ENCODE data around the gene CYB5R3. TPM values are rescaled to one million over a fixed set of nuclear protein-coding genes. Genes with fewer than 3 reads are reported as not detected.
"Not testable (repeated sequence)": the region's sequence is repeated elsewhere in the genome, so short reads cannot be mapped to it uniquely, and the experiment has no call there.

CYB5R3 gene
- total RNA-seq, 1 experiment from 2014 or later = 80.4 TPM

DNA sequence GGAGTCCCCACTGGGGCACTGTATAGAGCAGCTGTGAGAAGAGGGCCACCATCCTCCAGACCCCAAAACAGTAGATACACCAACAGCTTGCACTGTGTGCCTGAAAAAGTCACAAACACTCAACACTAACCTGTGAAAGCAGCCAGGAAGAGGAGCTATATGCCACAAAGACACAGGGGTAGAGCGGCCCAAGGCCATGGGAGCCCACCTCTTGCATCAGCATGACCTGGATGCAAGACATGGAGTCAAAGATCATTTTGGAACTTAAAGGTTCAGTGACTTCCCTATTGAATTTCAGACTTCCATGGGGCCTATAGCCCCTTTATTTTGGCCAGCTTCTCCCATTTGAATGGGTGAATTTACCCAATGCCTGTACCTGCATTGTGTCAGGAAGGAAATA lies 29.7 kb upstream of the CYB5R3 start:
- no peak for DNase-seq (ENCODE audit: low read depth)

DNA sequence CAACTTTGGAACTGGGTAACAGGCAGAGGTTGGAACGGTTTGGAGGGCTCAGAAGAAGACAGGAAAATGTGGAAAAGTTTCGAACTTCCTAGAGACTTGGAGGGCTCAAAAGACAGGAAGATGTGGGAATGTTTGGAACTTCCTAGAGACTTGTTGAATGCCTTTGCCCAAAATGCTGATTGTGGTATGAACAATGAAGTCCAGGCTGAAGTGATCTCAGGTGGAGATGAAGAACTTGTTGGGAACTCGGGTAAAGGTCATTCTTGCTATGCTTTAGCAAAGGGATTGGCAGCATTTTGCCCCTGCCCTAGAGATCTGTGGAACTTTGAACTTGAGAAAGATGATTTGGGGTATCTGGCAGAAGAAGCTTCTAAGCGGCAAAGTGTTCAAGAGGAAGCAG lies 28.7 kb upstream of the CYB5R3 start:
- not testable (repeated sequence) for DNase-seq (ENCODE audit: low read depth)

DNA sequence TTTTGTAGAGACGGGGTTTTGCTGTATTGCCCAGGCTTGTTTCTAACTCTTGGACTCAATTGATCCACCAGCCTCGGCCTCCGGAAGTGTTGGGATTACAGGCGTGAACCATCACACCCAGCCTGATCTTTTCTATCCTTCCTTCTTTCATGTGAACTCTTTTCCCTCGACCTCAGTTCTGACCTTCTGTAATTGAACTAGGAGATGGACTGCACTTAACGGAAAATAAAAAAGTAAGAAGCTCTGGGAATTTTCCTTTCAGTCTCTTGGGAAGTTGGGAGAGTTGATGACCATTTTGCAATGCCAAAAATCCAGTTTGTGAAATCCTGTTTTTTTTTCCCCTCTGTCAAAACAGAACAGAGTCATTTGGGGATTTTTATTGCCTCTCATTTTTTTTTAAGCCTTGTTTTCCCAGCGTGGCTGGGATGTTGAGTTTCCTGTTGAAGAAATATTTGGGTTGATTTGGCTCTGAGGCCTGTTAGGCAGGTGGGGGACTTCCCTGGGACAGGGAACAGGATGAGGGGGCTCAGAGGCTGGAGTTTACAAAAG lies 26.9 kb upstream of the CYB5R3 start:
- DNase-seq (ENCODE audit: low read depth) = no peak

DNA sequence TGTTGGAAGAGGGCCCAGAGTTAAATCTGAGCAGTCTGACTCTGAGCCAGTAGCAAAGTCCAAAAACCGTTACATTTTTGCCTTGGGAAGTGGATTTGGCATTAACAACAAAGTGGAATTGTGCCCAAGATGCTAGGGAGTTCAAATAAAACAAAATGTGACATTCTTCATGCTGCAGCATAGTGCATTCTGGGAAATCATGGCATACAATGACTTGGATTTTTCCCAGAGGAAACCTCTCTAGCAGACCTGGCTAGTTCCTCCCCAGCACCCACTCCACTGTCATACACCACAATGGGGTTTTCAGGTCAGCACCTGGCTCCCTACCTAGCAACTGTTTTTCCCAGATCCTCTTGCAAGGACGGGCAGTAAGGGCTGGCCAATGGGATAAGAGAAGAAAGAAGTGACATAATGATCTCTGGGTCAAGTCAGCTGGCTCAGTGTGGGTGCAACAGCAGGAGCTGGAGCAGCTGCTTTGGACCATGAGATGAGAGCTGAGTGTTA lies 24.8 kb upstream of the CYB5R3 start:
- peak; percentile 23 for DNase-seq (ENCODE audit: low read depth)

DNA sequence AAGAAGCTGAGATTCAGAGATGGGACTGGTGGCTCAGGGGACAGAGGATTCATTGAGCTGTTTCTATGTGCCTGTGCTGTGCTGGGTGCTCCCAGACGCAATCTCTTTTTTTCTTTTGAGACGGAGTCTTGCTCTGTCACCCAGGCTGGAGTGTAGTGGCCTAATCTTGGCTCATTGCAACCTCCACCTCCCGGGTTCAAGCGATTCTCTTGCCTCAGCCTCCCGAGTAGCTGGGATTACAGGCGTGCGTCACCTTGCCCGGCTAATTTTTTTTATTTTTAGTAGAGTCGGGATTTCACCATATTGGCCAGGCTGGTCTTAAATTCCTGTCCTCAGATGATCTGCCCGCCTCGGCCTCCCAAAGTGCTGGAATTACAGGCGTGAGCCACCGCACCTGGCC lies 23.9 kb upstream of the CYB5R3 start:
- not testable (repeated sequence) for DNase-seq (ENCODE audit: low read depth)

DNA sequence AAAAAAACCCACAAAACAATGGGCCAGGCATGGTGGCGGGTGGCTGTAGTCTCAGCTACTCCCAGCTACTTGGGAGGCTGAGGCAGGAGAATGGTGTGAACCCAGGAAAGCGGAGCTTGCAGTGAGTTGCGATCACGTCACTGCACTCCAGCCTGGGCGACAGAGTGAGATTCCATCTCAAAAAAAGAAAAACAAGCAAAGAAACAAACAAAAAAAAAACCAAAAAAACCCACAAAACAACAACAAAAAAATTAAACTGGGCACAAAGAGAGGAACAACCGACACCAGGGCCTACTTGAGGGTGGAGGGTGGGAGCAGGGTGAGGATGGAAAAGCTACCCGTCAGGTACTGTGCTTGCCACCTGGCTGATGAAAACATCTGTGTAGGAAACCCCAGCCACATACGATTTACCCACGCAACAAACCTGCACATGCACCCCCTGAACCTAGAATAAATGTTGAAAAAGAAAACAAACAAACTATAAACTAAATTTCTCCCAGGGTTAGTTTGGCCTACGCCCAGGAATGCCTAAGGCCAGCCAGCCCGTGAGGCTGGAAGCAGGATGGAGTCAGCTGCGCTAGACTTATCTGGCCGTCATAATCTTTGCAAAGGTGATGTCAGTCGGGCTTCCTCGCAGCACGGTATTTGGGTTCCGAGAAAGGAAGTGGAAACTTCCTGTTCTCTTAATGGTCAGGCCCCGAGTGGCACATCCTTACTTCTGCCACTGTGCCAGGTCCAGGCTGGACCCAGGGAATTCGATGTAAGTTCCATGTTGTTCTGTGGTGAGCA lies 21.9 kb upstream of the CYB5R3 start:
- DNase-seq (ENCODE audit: low read depth) = peak; percentile 83

DNA sequence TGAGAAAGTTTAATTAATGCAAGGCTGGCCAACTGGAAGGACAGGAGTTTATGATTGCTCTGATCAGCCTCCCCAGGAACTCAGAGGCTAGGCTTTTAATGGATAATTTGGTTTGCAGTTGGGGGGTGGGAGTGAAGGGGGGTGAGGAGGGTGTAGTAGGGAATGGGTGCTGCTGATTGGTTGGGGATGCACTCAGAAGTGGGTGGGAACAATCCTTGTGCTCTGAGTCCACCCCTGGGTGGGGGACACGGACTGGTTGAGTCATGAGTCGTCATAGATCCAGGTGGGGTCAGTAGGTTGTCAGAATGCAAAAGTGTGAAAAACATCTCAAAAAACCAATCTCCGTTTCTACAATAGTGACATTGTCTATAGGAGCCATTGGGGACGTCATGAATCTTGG lies 20.9 kb upstream of the CYB5R3 start:
- DNase-seq (ENCODE audit: low read depth) = no peak

DNA sequence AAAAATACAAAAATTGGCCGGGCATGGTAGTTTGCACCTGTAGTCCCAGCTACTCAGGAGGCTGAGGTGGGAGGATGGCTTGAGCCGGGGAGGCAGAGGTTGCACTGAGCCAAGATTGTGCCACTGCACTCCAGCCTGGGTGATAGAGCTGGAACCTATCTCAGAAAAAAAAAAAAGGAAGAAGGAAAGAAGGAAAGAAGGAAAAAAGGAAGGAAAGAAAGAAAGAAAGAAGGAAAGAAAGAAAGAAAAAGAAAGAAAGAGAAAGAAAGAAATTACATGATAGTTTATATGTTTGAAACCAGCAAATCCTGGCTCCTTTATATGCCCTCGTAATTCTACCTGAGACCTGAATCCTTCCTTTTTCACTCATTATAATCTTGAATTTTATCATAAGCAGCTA lies 17.2 kb upstream of the CYB5R3 start:
- not testable (repeated sequence) for DNase-seq (ENCODE audit: low read depth)

DNA sequence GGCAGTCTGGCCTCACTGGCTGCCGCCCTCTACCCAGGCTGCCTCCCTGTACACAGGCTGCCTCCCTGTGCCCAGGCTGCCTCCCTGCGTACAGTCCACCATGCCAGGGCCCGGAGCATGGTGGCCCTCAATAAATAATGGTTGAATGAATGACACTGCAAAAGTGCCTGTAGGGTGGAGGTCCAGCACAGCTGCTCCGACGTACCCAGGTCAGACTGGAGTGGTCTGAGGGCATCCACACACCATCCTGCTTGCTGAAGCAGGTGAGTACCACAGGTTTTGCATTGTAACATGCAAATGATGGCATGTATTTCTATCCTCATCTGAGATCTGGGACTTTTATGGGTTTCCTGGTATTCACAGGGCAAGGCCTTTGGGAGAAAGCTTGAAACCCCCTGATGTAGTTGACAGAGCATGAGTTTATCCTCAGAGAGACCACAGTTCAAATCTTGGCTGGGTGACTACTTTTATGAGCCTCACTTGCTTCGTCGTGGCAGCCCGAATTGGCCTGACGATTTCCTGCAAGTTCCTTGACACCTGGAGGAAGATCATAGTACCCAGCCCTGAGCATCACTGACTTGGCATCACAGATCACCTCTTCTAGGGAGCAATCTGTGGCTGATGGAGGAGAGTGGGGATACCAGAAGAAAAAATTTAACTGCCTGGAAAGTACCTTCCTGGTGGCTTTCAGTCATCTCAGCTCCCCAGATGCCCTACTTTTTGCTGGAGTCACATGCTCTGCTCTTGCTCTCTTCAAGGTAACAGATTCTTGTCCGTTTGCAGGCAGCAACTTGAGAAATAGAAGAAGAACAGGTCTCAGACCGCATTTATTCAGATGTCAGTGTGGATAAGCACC lies 16.0 kb upstream of the CYB5R3 start:
- DNase-seq (ENCODE audit: low read depth) = no peak

DNA sequence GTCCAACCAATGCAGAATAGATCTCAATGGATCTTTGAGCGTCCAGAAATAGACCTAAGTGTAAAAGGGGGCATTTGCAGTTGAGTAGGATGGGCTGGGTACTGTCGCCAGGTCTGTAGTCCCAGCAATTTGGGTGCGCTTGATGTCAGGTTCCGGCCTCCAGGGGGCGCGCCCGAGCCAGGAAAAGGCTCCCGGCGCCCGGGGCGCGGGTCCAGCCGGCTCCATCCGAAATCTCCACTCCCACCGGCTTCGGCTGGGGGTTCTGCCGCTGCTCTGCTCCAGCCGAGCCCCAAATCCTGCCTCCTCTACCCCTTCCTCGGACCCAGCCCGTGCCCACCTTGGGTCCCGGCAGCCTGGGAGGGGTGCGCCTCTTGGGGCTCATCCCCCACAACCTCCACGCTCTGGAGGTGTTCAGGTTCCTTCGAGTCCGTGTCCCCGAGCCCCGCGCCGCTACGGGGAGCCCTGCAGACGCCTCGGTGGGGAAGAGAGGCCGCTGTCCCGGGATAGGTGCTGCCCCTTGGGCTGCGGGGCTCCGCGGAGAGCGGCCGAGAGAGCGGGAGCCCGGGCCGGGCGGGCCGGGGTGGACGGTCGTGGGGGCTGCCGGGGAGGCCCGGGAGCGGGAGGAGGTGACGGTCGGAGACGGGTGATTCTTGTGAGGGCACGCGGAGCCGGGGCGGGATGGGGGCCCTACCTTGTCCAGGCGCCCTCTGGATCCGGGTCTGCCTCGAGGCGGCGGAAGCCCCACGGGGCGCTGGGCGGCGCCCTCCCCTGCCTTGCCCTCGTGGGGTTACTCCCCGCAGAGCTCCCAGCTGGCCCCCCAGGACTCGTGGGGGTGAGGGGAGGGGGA lies 13.0 kb upstream of the CYB5R3 start:
- DNase-seq (ENCODE audit: low read depth) = peak; percentile 57

DNA sequence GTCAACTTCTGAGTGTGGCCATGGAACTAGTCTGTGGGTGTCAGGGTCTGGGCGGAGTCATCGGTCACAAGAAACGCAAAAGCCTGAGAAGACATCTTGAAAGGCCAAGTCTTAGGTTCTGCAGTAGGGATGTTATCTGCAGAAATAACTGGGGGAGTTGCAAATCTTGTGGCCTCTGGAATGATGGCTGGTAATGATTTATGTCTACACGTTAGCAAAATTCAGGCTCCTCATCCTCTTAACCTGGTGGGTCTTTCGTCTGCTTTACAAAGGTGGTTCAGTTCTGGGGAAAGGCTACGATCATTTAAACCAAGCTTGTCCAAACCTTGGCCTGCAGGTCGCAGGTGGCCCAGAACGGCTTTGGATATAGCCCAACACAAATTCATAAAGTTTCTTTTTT lies 7.4 kb upstream of the CYB5R3 start:
- DNase-seq (ENCODE audit: low read depth) = no peak

DNA sequence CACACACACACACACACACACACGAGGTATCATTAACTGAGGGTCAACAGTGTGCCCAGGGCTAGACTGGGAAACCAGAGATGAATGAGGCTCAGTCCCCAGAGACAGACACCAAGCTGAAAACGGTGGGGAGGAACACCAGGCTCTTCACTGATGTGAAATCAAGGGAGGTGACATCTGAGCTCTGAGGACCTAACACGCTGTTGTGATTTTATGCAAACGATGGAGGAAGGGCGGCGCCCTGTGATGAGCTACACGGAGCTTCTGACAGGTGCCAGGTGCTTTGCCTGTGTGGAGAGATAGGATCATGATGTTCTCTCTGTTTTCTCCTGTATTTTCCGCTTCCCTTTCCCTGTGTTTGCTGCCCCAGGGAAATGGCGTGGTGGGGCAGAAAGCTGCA lies 6.5 kb upstream of the CYB5R3 start:
- DNase-seq (ENCODE audit: low read depth) = no peak

DNA sequence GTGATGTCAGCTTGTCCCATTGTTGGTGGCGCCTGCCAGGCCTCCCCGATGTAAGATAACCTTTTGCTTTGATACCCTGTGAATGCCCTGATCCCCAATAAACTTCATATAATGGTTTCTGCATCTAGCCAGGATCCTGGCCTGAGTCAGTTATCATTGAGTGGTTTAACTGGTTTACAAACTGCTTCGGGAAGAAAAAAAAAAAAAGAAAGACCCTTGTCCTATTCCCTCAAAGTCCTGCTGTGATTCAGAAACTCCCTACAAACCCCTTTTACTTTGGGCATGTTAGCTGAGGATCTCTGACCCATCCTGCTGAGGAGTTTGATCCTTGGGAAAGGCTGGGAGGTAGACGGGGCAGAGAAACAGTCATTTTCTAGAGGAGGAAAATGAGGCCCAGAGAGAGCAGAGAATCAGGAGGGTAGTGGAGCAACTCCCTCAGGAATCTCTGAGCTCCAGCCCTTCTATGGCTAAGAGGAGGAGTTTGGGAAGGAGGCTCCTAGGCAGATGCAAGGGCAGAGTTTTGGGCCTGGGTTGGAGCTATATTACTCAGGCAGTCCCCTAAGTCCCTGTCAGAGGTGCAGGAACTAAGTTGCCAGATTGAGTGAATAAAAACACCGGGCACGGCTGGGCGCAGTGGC lies 5.4 kb upstream of the CYB5R3 start:
- DNase-seq (ENCODE audit: low read depth) = no peak

DNA sequence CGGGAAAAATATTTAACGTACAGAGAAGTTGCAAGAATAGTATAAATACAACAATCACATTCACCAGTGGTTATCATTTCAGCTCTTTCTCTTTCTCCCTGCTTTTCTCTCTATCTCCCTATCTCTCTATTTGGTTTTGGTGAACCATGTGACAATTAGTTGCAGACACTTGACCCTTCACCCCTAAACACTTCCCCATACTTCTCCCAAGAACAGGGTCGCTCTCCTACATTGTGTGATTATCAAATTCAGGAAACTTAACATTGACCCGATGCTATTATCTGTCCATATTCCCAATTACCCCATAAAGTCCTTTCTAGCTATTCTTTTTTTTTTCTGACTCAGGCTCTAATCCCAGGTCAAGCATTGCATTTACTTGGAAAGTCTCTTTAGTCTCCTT lies 4.8 kb upstream of the CYB5R3 start:
- DNase-seq (ENCODE audit: low read depth) = no peak

DNA sequence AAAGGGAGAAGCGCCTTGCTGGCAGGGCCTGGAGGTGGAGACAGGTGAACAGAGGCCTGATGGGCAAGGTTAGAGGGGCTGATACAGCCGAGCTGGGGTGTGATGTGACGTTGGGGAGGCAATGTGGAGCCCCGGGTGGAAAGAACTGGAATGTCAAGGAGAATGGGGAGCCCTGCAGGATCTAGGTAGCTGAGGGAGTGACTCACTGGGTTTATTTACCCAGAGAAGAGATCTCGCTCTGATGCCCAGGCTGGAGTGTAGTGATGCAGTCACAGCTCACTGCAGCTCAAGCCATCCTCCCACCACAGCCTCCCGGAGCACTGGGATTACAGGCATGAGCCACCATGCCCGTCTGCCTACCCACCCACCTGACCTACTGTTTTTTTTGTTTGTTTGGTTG lies 1.9 kb upstream of the CYB5R3 start:
- peak; percentile 62 for DNase-seq (ENCODE audit: low read depth)

DNA sequence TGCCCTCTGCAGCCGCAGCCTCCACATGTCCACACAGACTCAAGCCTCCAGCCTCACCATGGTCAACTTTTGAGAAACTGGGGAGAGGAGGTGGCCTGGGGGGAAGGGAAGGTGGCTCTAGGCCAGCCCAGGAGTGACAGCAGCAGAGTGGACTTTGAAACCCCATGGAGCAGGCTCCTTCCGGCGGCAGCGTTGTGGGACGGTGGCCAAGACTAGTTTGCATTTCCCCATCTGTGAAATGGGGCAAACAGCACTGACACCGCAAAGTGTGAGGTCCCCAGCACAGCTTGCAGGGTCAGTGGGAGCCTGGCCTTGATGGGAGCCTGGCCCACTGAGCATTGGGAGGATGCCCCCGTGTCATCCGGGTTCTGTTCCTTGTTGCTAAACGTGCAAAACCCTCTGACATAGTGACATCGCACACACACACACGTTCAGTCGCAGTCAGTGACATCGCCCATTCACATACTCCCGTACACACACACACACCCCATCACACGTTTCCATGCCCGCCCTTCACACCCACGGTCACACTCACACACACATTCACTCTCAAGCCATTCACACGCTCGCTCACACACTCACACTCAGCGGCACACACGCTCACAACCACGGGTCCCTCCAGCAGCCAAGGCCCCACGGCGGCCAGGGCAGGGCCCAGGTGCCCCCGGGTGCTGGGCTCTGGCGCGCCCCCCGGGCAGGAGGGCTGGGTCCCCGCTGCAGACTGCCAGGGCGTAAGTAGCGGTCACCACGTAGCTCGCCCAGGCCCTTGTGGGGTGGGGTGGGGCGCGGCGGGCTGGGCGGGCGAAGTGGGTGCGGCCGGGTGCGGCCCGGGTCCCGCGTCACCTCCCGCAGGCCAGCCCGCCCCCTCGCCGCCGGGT lies 585 bp downstream of the CYB5R3 start:
- no peak for DNase-seq (ENCODE audit: low read depth)

DNA sequence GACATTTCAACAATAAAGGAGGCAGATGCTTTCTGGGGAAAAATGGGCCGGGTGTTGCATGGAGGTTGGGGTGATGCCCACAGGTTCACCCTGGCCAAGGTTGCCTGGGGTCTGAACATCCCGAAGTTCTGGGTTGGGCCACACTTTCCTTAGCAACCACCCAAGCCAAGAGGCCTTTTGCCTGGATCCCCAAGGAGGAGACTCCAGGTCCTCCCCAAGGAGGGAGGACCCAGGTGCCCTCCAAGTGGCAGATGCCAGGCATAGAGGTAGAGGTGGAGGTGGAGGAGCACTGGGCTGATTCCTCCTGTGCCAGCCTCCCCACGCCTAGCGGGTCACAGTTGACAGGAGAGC lies 1.2 kb downstream of the CYB5R3 start:
- DNase-seq (ENCODE audit: low read depth) = no peak

DNA sequence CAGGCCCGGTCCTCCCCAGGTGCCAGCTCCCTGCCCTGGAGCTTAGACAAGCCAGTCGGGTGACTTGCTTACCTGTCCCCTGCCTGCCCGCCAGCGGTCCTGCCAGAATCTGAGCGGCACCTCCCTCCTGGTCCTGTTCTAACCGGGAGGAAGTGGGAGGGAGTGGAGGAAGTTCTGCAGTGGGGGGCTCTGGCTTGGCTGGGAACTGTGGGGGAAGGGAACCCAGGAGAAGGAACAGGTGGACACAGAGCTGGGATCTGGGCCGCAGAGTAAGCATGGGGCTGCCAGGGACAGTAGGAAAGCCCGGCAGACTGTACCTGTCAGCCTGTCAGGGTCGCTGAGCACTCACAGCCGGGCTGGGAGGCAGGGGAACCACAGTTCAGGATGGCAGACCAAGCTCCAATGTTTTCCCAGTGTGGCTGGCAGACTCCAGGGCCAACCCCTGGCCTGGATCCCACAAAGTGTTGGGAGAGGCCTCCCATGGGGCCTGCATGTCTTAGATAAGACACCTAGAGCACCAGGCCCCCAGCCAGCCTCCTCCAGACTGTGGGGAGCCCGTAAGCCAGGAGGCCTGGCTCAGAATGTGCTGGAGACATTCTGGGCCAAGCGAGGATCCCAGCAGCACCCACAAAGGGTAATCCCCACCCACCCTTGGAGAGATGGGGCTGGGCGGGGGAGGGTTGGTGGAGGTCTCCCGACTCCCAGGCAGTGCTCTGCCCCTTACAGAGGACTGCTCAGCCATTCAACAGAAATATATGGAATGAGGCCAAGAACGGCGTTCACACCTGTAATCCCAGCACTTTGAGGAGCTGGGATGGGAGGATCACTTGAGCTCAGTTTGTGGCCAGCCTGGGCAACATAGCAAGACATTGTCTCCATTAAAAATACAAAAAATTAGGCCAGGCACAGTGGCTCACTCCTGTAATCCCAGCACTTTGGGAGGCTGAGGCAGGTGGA lies 2.3 kb downstream of the CYB5R3 start:
- DNase-seq (ENCODE audit: low read depth) = no peak

DNA sequence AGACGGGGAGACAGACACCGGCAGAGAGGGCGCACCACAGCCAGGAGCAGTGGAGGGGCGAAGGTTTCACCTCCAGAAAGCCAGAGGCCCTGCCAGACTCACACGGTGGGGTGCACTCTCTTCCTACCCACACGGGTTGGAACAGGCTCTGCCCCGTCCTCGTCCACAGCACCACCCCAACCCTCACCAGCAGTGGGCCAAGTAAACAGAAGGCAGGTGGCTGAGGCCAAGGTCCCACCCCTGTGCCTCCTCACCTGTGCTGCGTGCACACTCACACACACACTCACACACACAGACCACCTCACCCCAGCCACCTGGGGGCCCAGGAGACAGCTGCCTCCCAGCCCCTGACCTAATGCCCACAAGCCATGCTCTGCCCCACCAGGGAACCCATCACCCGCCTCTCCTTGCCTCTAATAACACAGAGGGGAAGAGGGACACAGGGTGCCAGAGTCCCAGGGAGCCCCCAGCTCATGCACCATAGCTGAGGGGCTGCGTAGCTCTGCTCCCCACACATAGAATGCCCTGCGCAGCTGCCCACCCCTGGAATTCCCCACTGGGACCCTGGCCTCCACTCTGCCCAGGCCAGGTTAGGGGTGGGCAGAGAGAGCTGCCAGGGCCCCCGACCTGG lies 3.1 kb downstream of the CYB5R3 start:
- no peak for DNase-seq (ENCODE audit: low read depth)
